Liver (tissue), 3 donors: Measurements from ENCODE around the gene APOA5.

Source experiments
- ATF3 ChIP-seq: IDR thresholded peaks from 2 replicates; pipeline ENCODE4 v1.6.1; 2016; ENCODE audit warnings: antibody characterized with exemption
- CTCF ChIP-seq: fragments of 150-350 bp; IDR thresholded peaks from 2 replicates; pipeline ENCODE4 v1.5.1; 2017; ENCODE audit warnings: improper control_type of control experiment, low read depth, low read length; ENCODE audit not compliant: missing input control
- EGR1 ChIP-seq, 2 donors: IDR thresholded peaks; 2 replicates each; pipeline ENCODE4 v1.6.1; 2016 to 2018; ENCODE audit warnings: antibody characterized with exemption in 2 of 2, low read depth in 2 of 2
- FOXA1 ChIP-seq: IDR thresholded peaks from 2 replicates; pipeline ENCODE4 v1.6.1; 2016; ENCODE audit warnings: antibody characterized with exemption
- GABPA ChIP-seq, 2 donors: IDR thresholded peaks in 1 of 2; conservative IDR thresholded peaks in 1 of 2; 2 replicates each; pipeline ENCODE4 v1.6.1; 2016; ENCODE audit warnings: antibody characterized with exemption in 2 of 2, mild to moderate bottlenecking in 1 of 2, moderate library complexity in 1 of 2
- JUND ChIP-seq, 2 donors: IDR thresholded peaks; 2 replicates each; pipeline ENCODE4 v1.6.1; 2016; ENCODE audit warnings: antibody characterized with exemption in 2 of 2
- RAD21 ChIP-seq, 2 donors: IDR thresholded peaks; 2 replicates each; pipeline ENCODE4 v1.6.1; 2016; ENCODE audit warnings: antibody characterized with exemption in 2 of 2, mild to moderate bottlenecking in 2 of 2
- REST ChIP-seq: IDR thresholded peaks from 2 replicates; pipeline ENCODE4 v1.6.1; 2016; ENCODE audit warnings: antibody characterized with exemption, mild to moderate bottlenecking
- TAF1 ChIP-seq: conservative IDR thresholded peaks from 2 replicates; pipeline ENCODE4 v1.6.1; 2016; ENCODE audit warnings: antibody characterized with exemption, mild to moderate bottlenecking
- YY1 ChIP-seq: IDR thresholded peaks from 2 replicates; pipeline ENCODE4 v1.6.1; 2016; ENCODE audit warnings: antibody characterized with exemption, mild to moderate bottlenecking
- TF ChIP-seq, protein P1 (sequence below): IDR thresholded peaks from 2 replicates; pipeline ENCODE4 v1.6.1; 2016; ENCODE audit warnings: antibody characterized with exemption
- TF ChIP-seq, protein P2 (sequence below): IDR thresholded peaks from 2 replicates; pipeline ENCODE4 v1.6.1; 2016; ENCODE audit warnings: antibody characterized with exemption
- donor health status: healthy.
- donor health status: healthy.

DNA sequence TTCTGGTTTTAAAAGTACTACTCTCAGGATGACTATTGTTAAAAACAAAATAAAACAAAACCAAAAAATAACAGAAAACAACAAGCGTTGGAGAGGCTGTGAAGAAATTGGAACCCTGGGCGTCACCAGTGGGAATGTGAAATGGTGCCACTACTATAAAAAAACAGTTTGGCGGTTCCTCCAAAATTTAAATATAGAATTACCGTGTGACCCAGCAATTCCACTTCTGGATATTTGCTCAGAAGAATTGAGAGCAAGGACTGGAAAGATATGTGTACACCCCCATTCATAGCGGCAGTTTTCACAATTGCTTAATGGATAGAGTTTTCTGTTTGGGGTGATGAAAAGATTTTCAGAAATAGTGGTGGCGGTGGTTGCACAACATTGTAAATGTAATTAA lies 22.8 kb upstream of the APOA5 start:
- no peak for TF ChIP-seq YY1
- no peak for TF ChIP-seq CTCF
- no peak for TF ChIP-seq REST
- TF ChIP-seq RAD21 (IDR thresholded peaks at IDR 0.05) = no peak
- no peak for TF ChIP-seq JUND (IDR thresholded peaks at IDR 0.05)
- TF ChIP-seq, protein P1, sequence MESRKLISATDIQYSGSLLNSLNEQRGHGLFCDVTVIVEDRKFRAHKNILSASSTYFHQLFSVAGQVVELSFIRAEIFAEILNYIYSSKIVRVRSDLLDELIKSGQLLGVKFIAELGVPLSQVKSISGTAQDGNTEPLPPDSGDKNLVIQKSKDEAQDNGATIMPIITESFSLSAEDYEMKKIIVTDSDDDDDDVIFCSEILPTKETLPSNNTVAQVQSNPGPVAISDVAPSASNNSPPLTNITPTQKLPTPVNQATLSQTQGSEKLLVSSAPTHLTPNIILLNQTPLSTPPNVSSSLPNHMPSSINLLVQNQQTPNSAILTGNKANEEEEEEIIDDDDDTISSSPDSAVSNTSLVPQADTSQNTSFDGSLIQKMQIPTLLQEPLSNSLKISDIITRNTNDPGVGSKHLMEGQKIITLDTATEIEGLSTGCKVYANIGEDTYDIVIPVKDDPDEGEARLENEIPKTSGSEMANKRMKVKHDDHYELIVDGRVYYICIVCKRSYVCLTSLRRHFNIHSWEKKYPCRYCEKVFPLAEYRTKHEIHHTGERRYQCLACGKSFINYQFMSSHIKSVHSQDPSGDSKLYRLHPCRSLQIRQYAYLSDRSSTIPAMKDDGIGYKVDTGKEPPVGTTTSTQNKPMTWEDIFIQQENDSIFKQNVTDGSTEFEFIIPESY = no peak
- no peak for TF ChIP-seq EGR1 (IDR thresholded peaks at IDR 0.05; ENCODE audit: low read depth in 2 of 2)
- no peak for TF ChIP-seq TAF1
- no peak for TF ChIP-seq ATF3
- TF ChIP-seq GABPA (IDR thresholded peaks at IDR 0.05 in 1 of 2, conservative IDR thresholded peaks at IDR 0.05 in 1 of 2) = no peak
- TF ChIP-seq FOXA1 = no peak
- TF ChIP-seq, protein P2, sequence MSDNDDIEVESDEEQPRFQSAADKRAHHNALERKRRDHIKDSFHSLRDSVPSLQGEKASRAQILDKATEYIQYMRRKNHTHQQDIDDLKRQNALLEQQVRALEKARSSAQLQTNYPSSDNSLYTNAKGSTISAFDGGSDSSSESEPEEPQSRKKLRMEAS = no peak
